Heart left ventricle (tissue), 13 donors: ENCODE data around the gene RBPJL.

Experiments
- POLR2A ChIP-seq, 2 donors: fragments of 450-650 bp; IDR thresholded peaks; one replicate each; pipeline ENCODE4 v1.6.1; 2017; ENCODE audit warnings: antibody characterized with exemption in 2 of 2, mild to moderate bottlenecking in 2 of 2, moderate library complexity in 2 of 2
- TF ChIP-seq, protein P1 (sequence below), 12 donors: fragments of 200-600 bp; sonication (generic) in 4 of 12; IDR thresholded peaks; one replicate each; pipeline versions ENCODE4 v1.5.0 to v1.8.0; 2018 to 2022; ENCODE audit warnings: antibody characterized with exemption in 12 of 12, mild to moderate bottlenecking in 5 of 12
- donor health status: ischemic (EF 13 %, LVEDD 7.1; RV severe dilation, severe dysfunction).
- donor health status: DM: no; HTN: yes; CAD: no.
- donor health status: DM: no; HTN: no; CAD: no.
- donor health status: ischemic (EF 25% LVEDD 6.9; RV normal size, moderate dysfunction).
- donor health status: ischemic (EF 25% LVEDD 5.7; RV mildly dilated, moderate dysfunction).
- donor health status: ischemic (EF 35%, LVEDD 5.7; RV mildly dilated, moderate dysfunction).
- donor health status: nonischemic (EF 11% LVEDD 7.7; RV severe dilation, severe dysfunction).
- donor health status: DM: yes; HTN: yes; CAD: no.
- donor health status: PGD.
- donor health status: ischemic (EF 29% LVEDD 5.4; RV normal size, mild dysfunction).
- donor health status: nonischemic (EF 23%, LVEDD 6.1; RV moderate dilation, normal function).

DNA sequence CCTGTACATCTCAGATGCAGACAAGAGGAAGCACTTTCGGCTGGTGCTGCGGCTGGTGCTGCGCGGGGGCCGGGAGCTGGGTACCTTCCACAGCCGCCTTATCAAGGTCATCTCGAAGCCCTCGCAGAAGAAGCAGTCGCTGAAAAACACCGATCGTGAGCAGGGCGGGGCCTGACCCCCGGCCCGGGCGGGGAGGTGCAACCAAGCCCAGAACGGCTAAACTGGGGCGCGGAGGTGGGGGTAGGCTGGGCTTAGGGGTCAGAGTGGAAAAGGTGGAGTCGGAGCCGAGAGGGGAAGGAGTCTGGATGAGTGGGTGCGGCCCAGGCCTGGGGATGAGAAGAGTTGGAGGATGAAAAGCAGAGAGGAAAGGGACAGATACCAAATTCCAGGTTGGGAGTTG, 5.6 kb downstream of the RBPJL start:
- TF ChIP-seq, protein P1, sequence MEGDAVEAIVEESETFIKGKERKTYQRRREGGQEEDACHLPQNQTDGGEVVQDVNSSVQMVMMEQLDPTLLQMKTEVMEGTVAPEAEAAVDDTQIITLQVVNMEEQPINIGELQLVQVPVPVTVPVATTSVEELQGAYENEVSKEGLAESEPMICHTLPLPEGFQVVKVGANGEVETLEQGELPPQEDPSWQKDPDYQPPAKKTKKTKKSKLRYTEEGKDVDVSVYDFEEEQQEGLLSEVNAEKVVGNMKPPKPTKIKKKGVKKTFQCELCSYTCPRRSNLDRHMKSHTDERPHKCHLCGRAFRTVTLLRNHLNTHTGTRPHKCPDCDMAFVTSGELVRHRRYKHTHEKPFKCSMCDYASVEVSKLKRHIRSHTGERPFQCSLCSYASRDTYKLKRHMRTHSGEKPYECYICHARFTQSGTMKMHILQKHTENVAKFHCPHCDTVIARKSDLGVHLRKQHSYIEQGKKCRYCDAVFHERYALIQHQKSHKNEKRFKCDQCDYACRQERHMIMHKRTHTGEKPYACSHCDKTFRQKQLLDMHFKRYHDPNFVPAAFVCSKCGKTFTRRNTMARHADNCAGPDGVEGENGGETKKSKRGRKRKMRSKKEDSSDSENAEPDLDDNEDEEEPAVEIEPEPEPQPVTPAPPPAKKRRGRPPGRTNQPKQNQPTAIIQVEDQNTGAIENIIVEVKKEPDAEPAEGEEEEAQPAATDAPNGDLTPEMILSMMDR (IDR thresholded peaks at IDR 0.05) = no peak
- no peak for TF ChIP-seq POLR2A (IDR thresholded peaks at IDR 0.05)
